KMS-11 (cell line): ENCODE data around the gene KDM2B.

Experiments
- H2AFZ ChIP-seq: fragments of 200-600 bp; sonication (generic); 2 replicates; pipeline ENCODE4 v1.6.1; 2016; ENCODE audit warnings: antibody characterized with exemption, mixed run types, low read depth
- H3K27ac ChIP-seq: fragments of 200-600 bp; sonication (generic); 2 replicates; pipeline ENCODE4 v1.6.1; 2016; ENCODE audit warnings: mild to moderate bottlenecking, mixed run types
- H3K27me3 ChIP-seq: fragments of 200-600 bp; sonication (generic); 2 replicates; pipeline ENCODE4 v1.6.1; 2017; ENCODE audit warnings: mild to moderate bottlenecking, low read depth, mixed run types, moderate library complexity; ENCODE audit not compliant: insufficient read depth
- H3K36me3 ChIP-seq: fragments of 200-600 bp; sonication (generic); 2 replicates; pipeline ENCODE4 v1.6.1; 2017; ENCODE audit warnings: mild to moderate bottlenecking, mixed run types; ENCODE audit not compliant: insufficient read depth
- H3K4me1 ChIP-seq: fragments of 200-600 bp; sonication (generic); 2 replicates; pipeline ENCODE4 v1.6.1; 2016; ENCODE audit warnings: mild to moderate bottlenecking, low read depth, mixed run types; ENCODE audit not compliant: poor library complexity, severe bottlenecking
- H3K4me2 ChIP-seq: fragments of 200-600 bp; sonication (generic); 2 replicates; pipeline ENCODE4 v1.7.0; 2016; ENCODE audit warnings: mild to moderate bottlenecking, mixed run types
- H3K4me3 ChIP-seq: fragments of 200-600 bp; sonication (generic); IDR thresholded peaks from 2 replicates; pipeline ENCODE4 v1.6.1; 2017; ENCODE audit warnings: low read depth, low read length, mixed read lengths; ENCODE audit not compliant: insufficient read depth
- H3K79me2 ChIP-seq: fragments of 200-600 bp; sonication (generic); 2 replicates; pipeline ENCODE4 v1.6.1; 2016; ENCODE audit warnings: low read depth, mixed run types; ENCODE audit not compliant: insufficient read depth
- H3K9ac ChIP-seq: fragments of 200-600 bp; sonication (generic); 2 replicates; pipeline ENCODE4 v1.6.1; 2016; ENCODE audit warnings: mild to moderate bottlenecking, mixed run types
- H4K20me1 ChIP-seq: fragments of 200-600 bp; sonication (generic); 2 replicates; pipeline ENCODE4 v1.6.1; 2016; ENCODE audit warnings: mild to moderate bottlenecking, mixed run types; ENCODE audit not compliant: insufficient read depth
- CTCF ChIP-seq: fragments of 200-600 bp; sonication (generic); conservative IDR thresholded peaks from 2 replicates; pipeline ENCODE4 v1.6.1; 2017; ENCODE audit warnings: low read depth, mild to moderate bottlenecking, antibody characterized with exemption, low read length, moderate library complexity, mixed read lengths

Gene KDM2B

GRCh38 chr12:121524196-121524916 is 56.5 kb downstream of the KDM2B start:
- Histone ChIP-seq H3K36me3 (no peaks in the 10 kb centered on the region), H2AFZ (no peak overlapping the region), H3K27me3 (no peaks in the 10 kb centered on the region), H3K4me2 (no peak overlapping the region), H3K27ac (no peak overlapping the region), H3K4me3 (no peak overlapping the region), H3K9ac (no peak overlapping the region), H3K79me2 (0 out of 2 replicates have a peak, but pooled peaks cover 3% of the 10 kb centered on the region), H4K20me1 (no peaks in the 10 kb centered on the region), H3K4me1 (no peaks in the 10 kb centered on the region)
- no peak for TF ChIP-seq CTCF

DNA sequence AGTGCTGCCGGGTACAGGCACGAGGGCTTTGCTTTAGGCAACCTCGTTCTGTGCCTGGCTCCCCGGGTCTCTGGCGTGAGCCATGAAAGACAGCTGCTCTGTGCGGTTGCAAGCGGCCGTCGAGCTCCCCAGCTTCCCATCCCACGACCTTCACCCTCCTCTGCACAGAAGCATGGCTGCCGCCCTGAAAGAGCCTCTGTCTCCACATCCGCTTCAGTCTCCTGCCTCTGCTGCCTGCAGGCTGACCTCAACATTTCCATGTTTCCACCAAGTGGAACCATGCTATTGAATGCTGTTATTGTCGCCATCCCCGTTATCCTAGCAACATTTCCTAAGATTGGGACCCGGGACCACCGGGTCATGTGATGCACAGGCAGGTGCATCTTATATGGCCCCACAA is 57.1 kb downstream of the KDM2B start:
- Histone ChIP-seq H4K20me1 (no peaks in the 10 kb centered on the region), H2AFZ (no peak overlapping the region), H3K79me2 (no peaks in the 10 kb centered on the region), H3K36me3 (no peaks in the 10 kb centered on the region), H3K27ac (no peak overlapping the region), H3K4me2 (no peak overlapping the region), H3K4me1 (no peaks in the 10 kb centered on the region), H3K4me3 (no peak overlapping the region), H3K9ac (no peak overlapping the region), H3K27me3 (no peaks in the 10 kb centered on the region)
- TF ChIP-seq CTCF, result no peak

- no peak overlapping the region for H3K9ac ChIP-seq
These were observed 57.9 kb downstream of the KDM2B start for GRCh38 chr12:121522971-121523370.

DNA sequence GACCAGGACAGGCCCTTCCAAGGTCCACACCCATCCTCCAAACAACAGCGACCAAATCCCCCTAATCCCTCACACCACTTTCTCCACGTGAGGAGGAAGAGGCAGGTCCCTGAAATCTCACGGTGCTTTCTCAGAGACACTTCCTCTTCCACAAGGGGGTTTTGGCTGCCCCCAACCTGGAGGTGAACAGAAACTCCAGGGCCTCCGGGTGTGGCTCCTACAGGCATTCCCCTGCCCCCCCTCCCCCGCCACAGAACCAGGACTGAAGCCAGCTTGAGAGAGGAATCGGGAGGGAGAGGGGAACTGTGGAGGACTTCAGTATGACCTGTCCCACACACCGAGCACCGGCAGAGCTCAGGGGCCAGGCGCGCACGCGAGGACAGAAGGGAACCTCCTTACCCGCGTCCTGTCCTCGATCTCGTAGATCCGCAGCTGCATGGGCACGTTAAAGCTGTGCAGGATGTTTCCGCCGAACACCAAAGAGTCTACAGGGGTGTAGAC is 60.2 kb downstream of the KDM2B start:
- no peaks in the 10 kb centered on the region for H3K4me1 ChIP-seq
- H3K27me3 ChIP-seq, result no peaks in the 10 kb centered on the region
- no peak for TF ChIP-seq CTCF
- no peak overlapping the region for H3K9ac ChIP-seq
- no peak overlapping the region for H3K4me2 ChIP-seq
- H2AFZ ChIP-seq, result no peak overlapping the region
- no peak overlapping the region for H3K27ac ChIP-seq
- no peaks in the 10 kb centered on the region for H3K79me2 ChIP-seq
- no peaks in the 10 kb centered on the region for H3K36me3 ChIP-seq
- H4K20me1 ChIP-seq, result no peaks in the 10 kb centered on the region
- no peak overlapping the region for H3K4me3 ChIP-seq

More at GRCh38 chr12:121522971-121523370, 57.9 kb downstream of the KDM2B start:
- Histone ChIP-seq H3K27ac (no peak overlapping the region), H3K36me3 (no peaks in the 10 kb centered on the region), H3K4me1 (no peaks in the 10 kb centered on the region), H3K4me3 (no peak overlapping the region), H3K79me2 (no peaks in the 10 kb centered on the region), H4K20me1 (no peaks in the 10 kb centered on the region), H2AFZ (no peak overlapping the region), H3K27me3 (no peaks in the 10 kb centered on the region), H3K4me2 (no peak overlapping the region)
- no peak for TF ChIP-seq CTCF
